GM19438 (cell line): ENCODE results near the gene S1PR5.

Experiments used
- ATAC-seq: cut with Tn5 transposase; IDR thresholded peaks from one replicate; pipeline ENCODE4 v1.9.1; 2021; ENCODE audit warnings: low read depth; ENCODE audit not compliant: unreplicated experiment

The S1PR5 gene

DNA sequence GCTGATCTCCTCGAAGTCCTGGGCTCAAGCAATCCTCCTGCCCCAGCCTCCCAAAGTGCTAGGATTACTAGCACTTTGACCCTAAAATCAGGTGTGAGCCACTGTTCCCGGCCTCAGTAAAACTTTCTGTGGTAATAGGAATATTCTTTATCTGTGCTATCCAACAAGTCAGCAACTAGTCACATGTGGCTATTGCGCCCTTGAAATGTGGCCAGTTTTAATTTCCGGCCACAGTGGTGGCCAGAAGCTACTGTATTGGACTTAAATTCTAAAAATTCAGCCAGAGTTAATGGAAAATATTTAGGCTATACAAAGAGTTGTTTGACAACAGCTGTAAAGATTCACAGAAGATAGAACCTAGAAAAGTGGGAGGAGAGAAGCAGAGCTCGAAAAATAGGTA is 44.1 kb downstream of the S1PR5 start:
- ATAC-seq, result no peak

GRCh38 chr19:10471909-10472308 is 45.3 kb downstream of the S1PR5 start:
- no peak for ATAC-seq

- no peak for ATAC-seq
These were observed 49.1 kb downstream of the S1PR5 start for GRCh38 chr19:10468133-10468532.

GRCh38 chr19:10467104-10467706 is 50.0 kb downstream of the S1PR5 start:
- ATAC-seq, result no peak

GRCh38 chr19:10464456-10464855 is 52.8 kb downstream of the S1PR5 start:
- no peak for ATAC-seq
